Endothelial cell of umbilical vein (primary cell): ENCODE data around the gene LILRB3. TPM values are rescaled to one million over a fixed set of nuclear protein-coding genes. Genes with fewer than 3 reads are reported as not detected.
"Not testable (repeated sequence)": the region's sequence is repeated elsewhere in the genome, so short reads cannot be mapped to it uniquely, and the experiment has no call there.

ENCODE experiments used
- BruUV-seq: library from RNA; stranded (reverse); fragments of 400-500 nt; replicated peaks from 2 replicates; lab custom pipeline; 2021; lab: Mats Ljungman, UMichigan
- CTCF ChIA-PET: fragments of 300-600, 350-600 bp; sonication (Branson Sonifier 250); formaldehyde crosslinking; loops from one replicate; lab custom pipeline; 2021; ENCODE audit warnings: antibody characterized with exemption, inconsistent platforms; lab: Charles Lee
- POLR2A ChIA-PET: fragments of 300-600, 350-600 bp; sonication (Branson Sonifier 250); formaldehyde crosslinking; loops from one replicate; lab custom pipeline; 2021; ENCODE audit warnings: antibody characterized with exemption, inconsistent platforms; lab: Charles Lee
- DNase-seq: peaks from one replicate; pipeline ENCODE4 v3.0.0-alpha.2; 2011; ENCODE audit warnings: low read depth, low spot score
- FAIRE-seq: peaks from 2 replicates; lab custom pipeline; 2011; peaks lifted over from hg19 to GRCh38; lab: Jason Lieb, UNC
- H2AFZ ChIP-seq: 2 replicates; pipeline ENCODE4 v1.6.0; 2012; ENCODE audit warnings: low read depth, low read length, control low read depth, inconsistent platforms
- H3K27ac ChIP-seq: 2 replicates; pipeline ENCODE4 v1.5.1; 2011; ENCODE audit warnings: low read depth, mild to moderate bottlenecking, control low read depth, low read length, moderate library complexity; ENCODE audit not compliant: insufficient read depth
- H3K27me3 ChIP-seq, 2 experiments: 2 replicates each; pipeline versions ENCODE4 v1.6.0 to v1.6.1; 2011; ENCODE audit warnings: low read length in 2 of 2, mixed read lengths in 1 of 2; ENCODE audit not compliant: control insufficient read depth in 2 of 2, insufficient read depth in 2 of 2
- H3K36me3 ChIP-seq, 2 experiments: 2 replicates in 1 of 2; 3 replicates in 1 of 2; pipeline ENCODE4 v1.5.1; 2011; ENCODE audit warnings: low read length in 2 of 2, mild to moderate bottlenecking in 1 of 2, moderate library complexity in 1 of 2; ENCODE audit not compliant: control insufficient read depth in 2 of 2, insufficient read depth in 2 of 2; ENCODE audit errors: extremely low read depth in 1 of 2
- H3K4me1 ChIP-seq: 3 replicates; pipeline ENCODE4 v1.5.1; 2011; ENCODE audit warnings: mild to moderate bottlenecking, low read length; ENCODE audit not compliant: control insufficient read depth, insufficient read depth; ENCODE audit errors: extremely low read depth
- H3K4me2 ChIP-seq: 2 replicates; pipeline ENCODE4 v1.6.1; 2011; ENCODE audit warnings: low read length, control low read depth, mixed read lengths; ENCODE audit not compliant: insufficient read depth
- H3K4me3 ChIP-seq, 3 experiments: fragments of 200-600 bp in 1 of 3; sonication (generic), shearing (Covaris generic) in 1 of 3; replicated peaks in 1 of 3; 2 replicates each; pipeline ENCODE4 v1.5.1; 2011 to 2016; ENCODE audit warnings: control low read depth in 3 of 3, low read length in 3 of 3, mild to moderate bottlenecking in 2 of 3, inconsistent platforms in 1 of 3, low read depth in 1 of 3, moderate library complexity in 1 of 3; ENCODE audit not compliant: insufficient read depth in 1 of 3
- H3K79me2 ChIP-seq: 2 replicates; pipeline ENCODE4 v1.6.0; 2012; ENCODE audit warnings: low read length, inconsistent platforms; ENCODE audit not compliant: control insufficient read depth, insufficient read depth
- H3K9ac ChIP-seq: replicated peaks from 2 replicates; pipeline ENCODE3; 2011; ENCODE audit warnings: low read length, control low read depth; ENCODE audit not compliant: insufficient read depth; ENCODE audit errors: extremely low read depth
- H3K9me1 ChIP-seq: replicated peaks from 3 replicates; pipeline ENCODE4 v1.6.0; 2011; ENCODE audit warnings: mild to moderate bottlenecking, low read length; ENCODE audit not compliant: control insufficient read depth, insufficient read depth; ENCODE audit errors: extremely low read depth
- H3K9me3 ChIP-seq: replicated peaks from 2 replicates; pipeline ENCODE4 v1.5.1; 2012; ENCODE audit warnings: low read length, inconsistent platforms; ENCODE audit not compliant: control insufficient read depth, insufficient read depth
- H4K20me1 ChIP-seq: replicated peaks from 2 replicates; pipeline ENCODE3; 2011; ENCODE audit warnings: mild to moderate bottlenecking, low read length; ENCODE audit not compliant: control insufficient read depth, insufficient read depth; ENCODE audit errors: extremely low read depth
- GATA2 ChIP-seq: IDR thresholded peaks from 2 replicates; pipeline ENCODE4 v1.7.0; 2011; ENCODE audit warnings: low read depth, mild to moderate bottlenecking, moderate library complexity, mixed read lengths, low read length; ENCODE audit not compliant: insufficient read length, insufficient read depth
- dilution Hi-C: fragments of 300-500 bp; cut with MboI; formaldehyde crosslinking; loops from one replicate; pipeline ENCODE4 v1.15.0; 2019; ENCODE audit warnings: low sequenced_read_pairs; ENCODE audit not compliant: extremely low pct_ligation_motif_present
- intact Hi-C: fragments of 100-400 bp; cut with micrococcal nuclease; formaldehyde crosslinking; loops from one replicate; pipeline ENCODE4 v1.10.0; 2022
- polyA plus RNA-seq, 4 experiments: library from polyadenylated mRNA; depleted of rRNA in 3 of 4; stranded (reverse) in 3 of 4; unstranded in 1 of 4; fragments of >200 nt; gene quantifications; 2 replicates each; pipeline versions ENCODE4 v1.2.1 to v1.2.3, GENCODE V29; 2011 to 2012; ENCODE audit warnings: missing spikeins in 1 of 4
- total RNA-seq: library from RNA; stranded (reverse); gene quantifications from 2 replicates; pipeline ENCODE4 v1.2.3, GENCODE V29; 2021

Gene LILRB3
- total and polyA plus RNA-seq, 2 donors (not counting 3 experiments of a cell fraction or from before 2014, with no cell fraction given): not detected

- H3K36me3 ChIP-seq: peaks cover 33 to 46% of the 10 kb centered on the region in 2 experiments
- dilution Hi-C loops: no loop called here
- DNase-seq (no peak), FAIRE-seq (no peak)
- TF ChIP-seq GATA2: no peak
- no peak overlapping the region for H3K4me2 ChIP-seq
- no peaks in the 10 kb centered on the region for H4K20me1 ChIP-seq
- H3K9ac ChIP-seq: no peak overlapping the region
- peaks cover 46% of the 10 kb centered on the region for H3K4me1 ChIP-seq
- no peak overlapping the region for H2AFZ ChIP-seq
- ChIA-PET CTCF (interaction anchor here (1.3 to 1.7 kb wide), 2 partner anchors 17 to 25 kb away, joined by 3 to 4 read pairs; partner anchors contain the start of gene TSEN34), POLR2A (interaction anchor here (1.7 kb wide), 1 partner anchor 18 kb away, joined by 5 read pairs; the partner anchor contains the start of gene MBOAT7)
- H3K9me1 ChIP-seq: no peaks in the 10 kb centered on the region
- no peak overlapping the region for H3K4me3 ChIP-seq
- no peaks in the 10 kb centered on the region for H3K27me3 ChIP-seq
- intact Hi-C loops: no loop called here
- no peak overlapping the region for H3K27ac ChIP-seq
- H3K9me3 ChIP-seq: no peaks in the 10 kb centered on the region
- no TSS peak for BruUV-seq
- H3K79me2 ChIP-seq: peaks cover 62% of the 10 kb centered on the region
Observed at GRCh38 chr19:54207676-54207982, 15.2 kb downstream of the LILRB3 start.

GRCh38 chr19:54207193-54207592 lies 15.6 kb downstream of the LILRB3 start:
- CTCF ChIA-PET: not testable (repeated sequence)
- POLR2A ChIA-PET: interaction anchor here (0.8 to 1.7 kb wide), 2 partner anchors 16 to 18 kb away, joined by 3 to 5 read pairs; partner anchors contain the start of genes MBOAT7 and TSEN34
- H3K4me1 ChIP-seq: peaks cover 50% of the 10 kb centered on the region

More at GRCh38 chr19:54207193-54207592, 15.6 kb downstream of the LILRB3 start:
- H3K27ac ChIP-seq, H3K4me2 ChIP-seq, BruUV-seq, DNase-seq, dilution Hi-C loops, intact Hi-C loops, H2AFZ ChIP-seq, H3K4me3 ChIP-seq, FAIRE-seq, H3K9ac ChIP-seq, H3K9me3 ChIP-seq, H3K9me1 ChIP-seq, H4K20me1 ChIP-seq, H3K27me3 ChIP-seq: not testable (repeated sequence)
- Histone ChIP-seq H3K79me2 (peaks cover 66% of the 10 kb centered on the region), H3K36me3 (peaks cover 36 to 49% of the 10 kb centered on the region in 2 experiments)
